H9 (cell line): ENCODE results near the gene PAK5. TPM values are rescaled to one million over a fixed set of nuclear protein-coding genes. Genes with fewer than 3 reads are reported as not detected.

Source experiments
- DNase-seq: peaks from one replicate; pipeline ENCODE4 v3.0.0-alpha.2; 2017
- H2AFZ ChIP-seq: one replicate; pipeline ENCODE4 v1.6.1; 2013; ENCODE audit warnings: mild to moderate bottlenecking, low read length, control low read depth, moderate library complexity
- H2AK5ac ChIP-seq: 2 replicates; pipeline ENCODE4 v1.6.1; 2013; ENCODE audit warnings: low read length, control low read depth, mixed read lengths; ENCODE audit not compliant: insufficient read length
- H2BK120ac ChIP-seq: one replicate; pipeline ENCODE4 v1.6.1; 2013; ENCODE audit warnings: low read depth, mild to moderate bottlenecking, low read length, control low read depth, inconsistent platforms; ENCODE audit not compliant: poor library complexity, severe bottlenecking
- H2BK12ac ChIP-seq: 2 replicates; pipeline ENCODE4 v1.6.1; 2013; ENCODE audit warnings: low read length, control low read depth, mixed read lengths, low read depth; ENCODE audit not compliant: insufficient read length
- H2BK15ac ChIP-seq: 2 replicates; pipeline ENCODE4 v1.6.1; 2013; ENCODE audit warnings: low read depth, low read length, control low read depth
- H2BK20ac ChIP-seq: one replicate; pipeline ENCODE4 v1.6.1; 2013; ENCODE audit warnings: low read depth, mild to moderate bottlenecking, low read length, control low read depth, inconsistent platforms; ENCODE audit not compliant: poor library complexity, severe bottlenecking
- H2BK5ac ChIP-seq: 2 replicates; pipeline ENCODE4 v1.6.1; 2013; ENCODE audit warnings: low read length, control low read depth, mixed read lengths; ENCODE audit not compliant: insufficient read length
- H3K14ac ChIP-seq: 2 replicates; pipeline ENCODE4 v1.6.1; 2013; ENCODE audit warnings: low read length, control low read depth; ENCODE audit not compliant: insufficient read depth
- H3K18ac ChIP-seq: 2 replicates; pipeline ENCODE4 v1.6.1; 2013; ENCODE audit warnings: low read depth, mild to moderate bottlenecking, mixed read lengths, low read length, control low read depth; ENCODE audit not compliant: insufficient read length
- H3K23ac ChIP-seq: 2 replicates; pipeline ENCODE4 v1.6.1; 2013; ENCODE audit warnings: low read length, control low read depth, mixed read lengths, low read depth; ENCODE audit not compliant: insufficient read length
- H3K23me2 ChIP-seq: 2 replicates; pipeline ENCODE4 v1.6.1; 2013; ENCODE audit warnings: low read depth, mild to moderate bottlenecking, mixed read lengths, low read length, control low read depth; ENCODE audit not compliant: insufficient read length, poor library complexity, severe bottlenecking
- H3K27ac ChIP-seq: 2 replicates; pipeline ENCODE4 v1.5.1; 2013; ENCODE audit warnings: low read length, control low read depth, mixed read lengths, low read depth; ENCODE audit not compliant: insufficient read length
- H3K27me3 ChIP-seq: 2 replicates; pipeline ENCODE4 v1.6.1; 2013; ENCODE audit warnings: low read length, control low read depth, inconsistent platforms; ENCODE audit not compliant: insufficient read depth
- H3K4ac ChIP-seq: 2 replicates; pipeline ENCODE4 v1.6.1; 2013; ENCODE audit warnings: low read depth, mild to moderate bottlenecking, control low read depth, inconsistent platforms, low read length, moderate library complexity
- H3K4me1 ChIP-seq: 2 replicates; pipeline ENCODE4 v1.6.1; 2013; ENCODE audit warnings: low read length, control low read depth, inconsistent platforms; ENCODE audit not compliant: insufficient read depth
- H3K4me2 ChIP-seq: 2 replicates; pipeline ENCODE4 v1.6.1; 2013; ENCODE audit warnings: low read length, control low read depth, mixed read lengths; ENCODE audit not compliant: insufficient read length, insufficient read depth
- H3K56ac ChIP-seq: 2 replicates; pipeline ENCODE4 v1.6.1; 2013; ENCODE audit warnings: low read depth, mild to moderate bottlenecking, mixed read lengths, low read length, control low read depth; ENCODE audit not compliant: insufficient read length
- H3K79me1 ChIP-seq: 2 replicates; pipeline ENCODE4 v1.6.1; 2013; ENCODE audit warnings: low read depth, mild to moderate bottlenecking, moderate library complexity, low read length, control low read depth, inconsistent platforms; ENCODE audit not compliant: insufficient read depth, poor library complexity, severe bottlenecking
- H3K79me2 ChIP-seq: 2 replicates; pipeline ENCODE4 v1.6.1; 2013; ENCODE audit warnings: low read length, control low read depth, inconsistent platforms; ENCODE audit not compliant: insufficient read depth
- H3K9ac ChIP-seq: 2 replicates; pipeline ENCODE4 v1.6.1; 2013; ENCODE audit warnings: low read length, control low read depth, mixed read lengths; ENCODE audit not compliant: insufficient read length; ENCODE audit errors: extremely low read depth
- H3K9me3 ChIP-seq: one replicate; pipeline ENCODE4 v1.6.1; 2013; ENCODE audit warnings: low read depth, low read length, inconsistent platforms; ENCODE audit not compliant: control insufficient read depth
- H3T11ph ChIP-seq: one replicate; pipeline ENCODE4 v1.6.1; 2013; ENCODE audit warnings: mild to moderate bottlenecking, low read length, control low read depth, inconsistent platforms
- H4K20me1 ChIP-seq: one replicate; pipeline ENCODE4 v1.6.1; 2013; ENCODE audit not compliant: control insufficient read depth, insufficient read length, insufficient read depth
- H4K5ac ChIP-seq: 2 replicates; pipeline ENCODE4 v1.6.1; 2013; ENCODE audit warnings: low read depth, mild to moderate bottlenecking, mixed read lengths, low read length, control low read depth; ENCODE audit not compliant: insufficient read length
- H4K8ac ChIP-seq: replicated peaks from 2 replicates; pipeline ENCODE4 v1.6.1; 2013; ENCODE audit warnings: low read length, control low read depth, mixed read lengths, low read depth; ENCODE audit not compliant: insufficient read length
- H4K91ac ChIP-seq: 2 replicates; pipeline ENCODE4 v1.6.1; 2013; ENCODE audit warnings: low read depth, mild to moderate bottlenecking, moderate library complexity, mixed read lengths, low read length, control low read depth; ENCODE audit not compliant: insufficient read length
- H3K27ac Mint-ChIP-seq, 3 experiments: 2 replicates in 2 of 3; 3 replicates in 1 of 3; pipeline ENCODE4 v1.8.0; 2020 to 2021; ENCODE audit warnings: mixed read lengths in 3 of 3, mild to moderate bottlenecking in 1 of 3, moderate library complexity in 1 of 3
- H3K27me3 Mint-ChIP-seq: 2 replicates; pipeline ENCODE4 v1.8.0; 2021; ENCODE audit warnings: low read depth, mild to moderate bottlenecking, moderate library complexity, mixed read lengths
- H3K36me3 Mint-ChIP-seq, 3 experiments: 2 replicates in 2 of 3; 3 replicates in 1 of 3; pipeline ENCODE4 v1.8.0; 2020 to 2021; ENCODE audit warnings: low read depth in 3 of 3, mixed read lengths in 3 of 3; ENCODE audit not compliant: insufficient read depth in 1 of 3
- H3K4me1 Mint-ChIP-seq, 2 experiments: 2 replicates each; pipeline ENCODE4 v1.8.0; 2020; ENCODE audit warnings: mixed read lengths in 2 of 2
- H3K4me3 Mint-ChIP-seq, 2 experiments: 2 replicates in 1 of 2; 3 replicates in 1 of 2; pipeline ENCODE4 v1.8.0; 2020 to 2021; ENCODE audit warnings: mild to moderate bottlenecking in 2 of 2, mixed read lengths in 2 of 2, moderate library complexity in 1 of 2
- H3K9me3 Mint-ChIP-seq, 2 experiments: 2 replicates in 1 of 2; 3 replicates in 1 of 2; pipeline ENCODE4 v1.8.0; 2020; ENCODE audit warnings: mild to moderate bottlenecking in 2 of 2, mixed read lengths in 2 of 2, moderate library complexity in 1 of 2
- WGBS: extraction: QIAGEN DNeasy Blood & Tissue Kit; methylation state at CpG from one replicate; pipeline ENCODE4 v1.1.7; 2013; ENCODE audit warnings: missing lambda C conversion rate, low lambda C conversion rate, mixed read lengths; ENCODE audit not compliant: insufficient read length; ENCODE audit errors: extremely low coverage; 5-methylcytosine and 5-hydroxymethylcytosine counted together
- total RNA-seq: library from RNA; stranded (reverse); gene quantifications from 2 replicates; pipeline ENCODE4 v1.2.1, GENCODE V29; 2021
- TF ChIP-seq, protein P1 (sequence below): fragments of 200-600 bp; sonication (generic); conservative IDR thresholded peaks from 3 replicates; pipeline ENCODE4 v1.8.0; 2021; ENCODE audit warnings: antibody characterized with exemption, mild to moderate bottlenecking

Gene PAK5
- total RNA-seq, 1 experiment from 2014 or later: 0.20 TPM

DNA sequence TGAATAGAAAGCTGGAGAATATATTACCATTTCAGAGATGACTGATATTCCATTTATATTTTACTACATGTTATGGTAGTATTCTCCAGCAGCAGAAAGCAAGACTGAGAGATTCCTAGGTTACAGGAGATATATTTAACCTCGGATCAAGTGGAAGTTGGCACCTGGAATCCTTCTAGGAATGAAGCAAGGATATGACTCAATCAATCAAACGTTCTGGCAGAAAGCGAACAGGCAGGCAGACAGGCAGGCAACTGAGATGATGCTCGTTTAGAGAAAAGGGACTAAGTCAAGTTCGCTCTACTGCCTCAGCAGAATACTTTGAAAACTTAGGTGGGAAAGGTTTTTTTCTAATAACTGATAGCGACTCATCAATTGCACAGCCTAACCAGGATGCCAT lies 46.2 kb downstream of the PAK5 start:
- no peak overlapping the region for H2AK5ac ChIP-seq
- Mint-ChIP-seq H3K27me3 (peaks cover 6% of the 10 kb centered on the region; the same call in 1 of the 2 replicates), H3K4me3 (no peak overlapping the region), H3K9me3 (no peaks in the 10 kb centered on the region), H3K27ac (no peak overlapping the region), H3K36me3 (peaks cover 0 to 2% (median 0%) of the 10 kb centered on the region in 3 experiments; a peak in 1 of 7 replicates), H3K4me1 (no peaks in the 10 kb centered on the region)
- no peaks in the 10 kb centered on the region for H3K79me1 ChIP-seq
- no peak overlapping the region for H3T11ph ChIP-seq
- no peak overlapping the region for H3K4ac ChIP-seq
- H2BK5ac ChIP-seq: no peak overlapping the region
- H2AFZ ChIP-seq: no peak overlapping the region
- H3K9ac ChIP-seq: no peak overlapping the region
- TF ChIP-seq, protein P1, sequence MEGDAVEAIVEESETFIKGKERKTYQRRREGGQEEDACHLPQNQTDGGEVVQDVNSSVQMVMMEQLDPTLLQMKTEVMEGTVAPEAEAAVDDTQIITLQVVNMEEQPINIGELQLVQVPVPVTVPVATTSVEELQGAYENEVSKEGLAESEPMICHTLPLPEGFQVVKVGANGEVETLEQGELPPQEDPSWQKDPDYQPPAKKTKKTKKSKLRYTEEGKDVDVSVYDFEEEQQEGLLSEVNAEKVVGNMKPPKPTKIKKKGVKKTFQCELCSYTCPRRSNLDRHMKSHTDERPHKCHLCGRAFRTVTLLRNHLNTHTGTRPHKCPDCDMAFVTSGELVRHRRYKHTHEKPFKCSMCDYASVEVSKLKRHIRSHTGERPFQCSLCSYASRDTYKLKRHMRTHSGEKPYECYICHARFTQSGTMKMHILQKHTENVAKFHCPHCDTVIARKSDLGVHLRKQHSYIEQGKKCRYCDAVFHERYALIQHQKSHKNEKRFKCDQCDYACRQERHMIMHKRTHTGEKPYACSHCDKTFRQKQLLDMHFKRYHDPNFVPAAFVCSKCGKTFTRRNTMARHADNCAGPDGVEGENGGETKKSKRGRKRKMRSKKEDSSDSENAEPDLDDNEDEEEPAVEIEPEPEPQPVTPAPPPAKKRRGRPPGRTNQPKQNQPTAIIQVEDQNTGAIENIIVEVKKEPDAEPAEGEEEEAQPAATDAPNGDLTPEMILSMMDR: no peak
- H2BK20ac ChIP-seq: no peak overlapping the region
- no peaks in the 10 kb centered on the region for H3K27me3 ChIP-seq
- no peaks in the 10 kb centered on the region for H4K20me1 ChIP-seq
- no peak overlapping the region for H4K5ac ChIP-seq
- H4K91ac ChIP-seq: no peak overlapping the region
- H3K4me1 ChIP-seq: no peaks in the 10 kb centered on the region
- no peak overlapping the region for H3K18ac ChIP-seq
- H3K23me2 ChIP-seq: no peaks in the 10 kb centered on the region
- no peak overlapping the region for H3K14ac ChIP-seq
- H3K27ac ChIP-seq: no peak overlapping the region
- H3K56ac ChIP-seq: no peak overlapping the region
- no peak overlapping the region for H3K23ac ChIP-seq
- no peak overlapping the region for H2BK12ac ChIP-seq
- no peak overlapping the region for H2BK15ac ChIP-seq
- no peaks in the 10 kb centered on the region for H3K79me2 ChIP-seq
- WGBS: no CpG with 5 or more reads among the region's 6 CpGs
- no peak for DNase-seq
- no peak overlapping the region for H3K4me2 ChIP-seq
- H4K8ac ChIP-seq: no peak overlapping the region
- no peak overlapping the region for H2BK120ac ChIP-seq
- H3K9me3 ChIP-seq: no peaks in the 10 kb centered on the region
